ENCODE data around the gene PSTPIP2. TPM values are rescaled to one million over a fixed set of nuclear protein-coding genes. Genes with fewer than 3 reads are reported as not detected.
"Not testable (repeated sequence)": the region's sequence is repeated elsewhere in the genome, so short reads cannot be mapped to it uniquely, and the experiment has no call there.

The PSTPIP2 gene
- total and polyA plus RNA-seq, 4 experiments from 2014 or later, result 10.9 to 19.7 (median 13.7) TPM

- no peaks in the 10 kb centered on the region for H3K9me3 ChIP-seq (ENCODE audit: control insufficient read depth in 1 of 2, low read length in 2 of 2)
- Mint-ChIP-seq H3K27ac (peak overlapping the region; percentile 89 to 96 (median 93)), H3K9me3 (no peaks in the 10 kb centered on the region), H3K4me3 (peak overlapping the region; percentile 28 to 86 (median 62)), H3K4me1 (peaks cover 51 to 85% (median 71%) of the 10 kb centered on the region in 4 donors), H3K36me3 (peaks cover 11 to 32% of the 10 kb centered on the region in 2 donors), H3K27me3 (no peaks in the 10 kb centered on the region)
- no peaks in the 10 kb centered on the region for H3K27me3 ChIP-seq (ENCODE audit: insufficient read depth, low read length)
- peak overlapping the region in 1 of 2 donors; percentile 0 for H3K4me3 ChIP-seq (ENCODE audit: low read length in 2 of 2)
- ChIA-PET POLR2A (ENCODE audit: partially characterized antibody) (interaction anchor here (0.6 to 1.8 kb wide), 7 partner anchors 9 to 276 kb away, joined by 3 to 6 read pairs (median 4); no protein-coding TSS in a partner anchor), CTCF (ENCODE audit: partially characterized antibody) (interaction anchor here (0.8 to 2.0 kb wide), 4 partner anchors 11 to 342 kb away, joined by 4 to 8 read pairs (median 4); no protein-coding TSS in a partner anchor)
- H3K4me1 ChIP-seq (ENCODE audit: insufficient read depth, low read length), result peaks cover 80% of the 10 kb centered on the region
- DNase-seq, result peak in 4 of 5 donors; percentile 26 to 67 (median 39)
- intact Hi-C loops (cut with micrococcal nuclease), result loop anchor here (5.0 kb wide), 1 partner anchor 51 kb away; no protein-coding TSS in a partner anchor
- H3K36me3 ChIP-seq (ENCODE audit: insufficient read depth, low read length), result no peaks in the 10 kb centered on the region
- H3K27ac ChIP-seq (ENCODE audit: low read depth, low read length), result peak overlapping the region; percentile 66
Observed at GRCh38 chr18:45962866-45963265, 109.2 kb downstream of the PSTPIP2 start.

- DNase-seq, result peak; percentile 67 to 90 (median 73)
- Histone ChIP-seq H3K27me3 (ENCODE audit: insufficient read depth, low read length) (no peaks in the 10 kb centered on the region), H3K9me3 (ENCODE audit: control insufficient read depth in 1 of 2, low read length in 2 of 2) (no peaks in the 10 kb centered on the region), H3K36me3 (ENCODE audit: insufficient read depth, low read length) (no peaks in the 10 kb centered on the region), H3K27ac (ENCODE audit: low read depth, low read length) (peak overlapping the region; percentile 66), H3K4me1 (ENCODE audit: insufficient read depth, low read length) (peaks cover 80% of the 10 kb centered on the region), H3K4me3 (ENCODE audit: low read length in 2 of 2) (no peak overlapping the region)
- Mint-ChIP-seq H3K27ac (peak overlapping the region; percentile 89 to 96 (median 93)), H3K4me3 (peak overlapping the region; percentile 38 to 86 (median 68)), H3K4me1 (peaks cover 54 to 85% (median 69%) of the 10 kb centered on the region in 4 donors), H3K36me3 (peaks cover 11 to 30% of the 10 kb centered on the region in 2 donors), H3K9me3 (no peaks in the 10 kb centered on the region), H3K27me3 (no peaks in the 10 kb centered on the region)
- ChIA-PET CTCF (ENCODE audit: partially characterized antibody) (interaction anchor here (0.7 to 2.0 kb wide), 5 partner anchors 11 to 341 kb away, joined by 3 to 8 read pairs (median 4); no protein-coding TSS in a partner anchor), POLR2A (ENCODE audit: partially characterized antibody) (interaction anchor here (0.6 to 1.8 kb wide), 6 partner anchors 10 to 275 kb away, joined by 3 to 6 read pairs (median 4); no protein-coding TSS in a partner anchor)
- intact Hi-C loops (cut with micrococcal nuclease), result loop anchor here (5.0 kb wide), 1 partner anchor 50 kb away; no protein-coding TSS in a partner anchor
Observed at GRCh38 chr18:45962461-45962860, 109.6 kb downstream of the PSTPIP2 start.

GRCh38 chr18:45959484-45959883 lies 112.6 kb downstream of the PSTPIP2 start:
- H3K4me3 Mint-ChIP-seq, H3K9me3 Mint-ChIP-seq: not testable (repeated sequence)
- CTCF ChIA-PET (ENCODE audit: partially characterized antibody), result interaction anchor here (1.1 to 1.2 kb wide), 2 partner anchors 15 to 17 kb away, joined by 4 to 6 read pairs; no protein-coding TSS in a partner anchor

GRCh38 chr18:45958730-45959129 lies 113.3 kb downstream of the PSTPIP2 start:
- peaks cover 24% of the 10 kb centered on the region for H3K36me3 ChIP-seq (ENCODE audit: insufficient read depth, low read length)
- H3K9me3 ChIP-seq (ENCODE audit: control insufficient read depth in 1 of 2, low read length in 2 of 2), result no peaks in the 10 kb centered on the region
- H3K27ac Mint-ChIP-seq, result peak overlapping the region in 3 of 7 donors; percentile 7 to 72 (median 31)
- intact Hi-C loops (cut with micrococcal nuclease), result no loop called here
- H3K27ac ChIP-seq (ENCODE audit: low read depth, low read length), result no peak overlapping the region
- peak overlapping the region in 4 of 8 donors; percentile 5 to 48 (median 26) for H3K4me3 Mint-ChIP-seq
- POLR2A ChIA-PET (ENCODE audit: partially characterized antibody), result no interaction called here
- H3K27me3 ChIP-seq (ENCODE audit: insufficient read depth, low read length), result no peaks in the 10 kb centered on the region
- peaks cover 53% of the 10 kb centered on the region for H3K4me1 ChIP-seq (ENCODE audit: insufficient read depth, low read length)
- H3K4me1 Mint-ChIP-seq, result peaks cover 52 to 72% (median 64%) of the 10 kb centered on the region in 4 donors
- no peaks in the 10 kb centered on the region for H3K27me3 Mint-ChIP-seq
- no peaks in the 10 kb centered on the region for H3K9me3 Mint-ChIP-seq
- CTCF ChIA-PET (ENCODE audit: partially characterized antibody), result interaction anchor here (1.1 to 1.2 kb wide), 2 partner anchors 16 to 17 kb away, joined by 4 to 6 read pairs; no protein-coding TSS in a partner anchor
- H3K4me3 ChIP-seq (ENCODE audit: low read length in 2 of 2), result no peak overlapping the region
- no peak for DNase-seq
- peaks cover 29 to 44% of the 10 kb centered on the region in 2 donors for H3K36me3 Mint-ChIP-seq

More at GRCh38 chr18:45959484-45959883, 112.6 kb downstream of the PSTPIP2 start:
- H3K4me3 ChIP-seq (ENCODE audit: low read length in 2 of 2); intact Hi-C loops (cut with micrococcal nuclease); H3K27me3 Mint-ChIP-seq; H3K9me3 ChIP-seq (ENCODE audit: control insufficient read depth in 1 of 2, low read length in 2 of 2); H3K27me3 ChIP-seq (ENCODE audit: insufficient read depth, low read length); H3K27ac Mint-ChIP-seq; POLR2A ChIA-PET (ENCODE audit: partially characterized antibody); DNase-seq; H3K27ac ChIP-seq (ENCODE audit: low read depth, low read length): not testable (repeated sequence)
- Histone ChIP-seq H3K36me3 (ENCODE audit: insufficient read depth, low read length) (peaks cover 17% of the 10 kb centered on the region), H3K4me1 (ENCODE audit: insufficient read depth, low read length) (peaks cover 60% of the 10 kb centered on the region)
- peaks cover 52 to 77% (median 63%) of the 10 kb centered on the region in 4 donors for H3K4me1 Mint-ChIP-seq
- peaks cover 24 to 38% of the 10 kb centered on the region in 2 donors for H3K36me3 Mint-ChIP-seq

GRCh38 chr18:45958027-45958426 lies 114.0 kb downstream of the PSTPIP2 start:
- H3K27ac Mint-ChIP-seq, result peak overlapping the region in 3 of 7 donors; percentile 7 to 57 (median 52)
- H3K4me1 Mint-ChIP-seq, result peaks cover 49 to 69% (median 60%) of the 10 kb centered on the region in 4 donors
- no peaks in the 10 kb centered on the region for H3K27me3 Mint-ChIP-seq
- peak overlapping the region in 2 of 8 donors; percentile 11 to 26 for H3K4me3 Mint-ChIP-seq
- CTCF ChIA-PET (ENCODE audit: partially characterized antibody), result no interaction called here
- Histone ChIP-seq H3K36me3 (ENCODE audit: insufficient read depth, low read length) (peaks cover 31% of the 10 kb centered on the region), H3K9me3 (ENCODE audit: control insufficient read depth in 1 of 2, low read length in 2 of 2) (no peaks in the 10 kb centered on the region), H3K4me1 (ENCODE audit: insufficient read depth, low read length) (peaks cover 46% of the 10 kb centered on the region), H3K27me3 (ENCODE audit: insufficient read depth, low read length) (no peaks in the 10 kb centered on the region), H3K4me3 (ENCODE audit: low read length in 2 of 2) (no peak overlapping the region), H3K27ac (ENCODE audit: low read depth, low read length) (no peak overlapping the region)
- H3K9me3 Mint-ChIP-seq, result no peaks in the 10 kb centered on the region
- intact Hi-C loops (cut with micrococcal nuclease), result no loop called here
- DNase-seq, result no peak
- POLR2A ChIA-PET (ENCODE audit: partially characterized antibody), result no interaction called here
- H3K36me3 Mint-ChIP-seq, result peaks cover 36 to 48% of the 10 kb centered on the region in 2 donors

GRCh38 chr18:45957100-45957499 lies 115.0 kb downstream of the PSTPIP2 start:
- Histone ChIP-seq H3K27me3 (ENCODE audit: insufficient read depth, low read length) (no peaks in the 10 kb centered on the region), H3K4me1 (ENCODE audit: insufficient read depth, low read length) (peaks cover 36% of the 10 kb centered on the region), H3K27ac (ENCODE audit: low read depth, low read length) (no peak overlapping the region), H3K4me3 (ENCODE audit: low read length in 2 of 2) (no peak overlapping the region), H3K36me3 (ENCODE audit: insufficient read depth, low read length) (peaks cover 39% of the 10 kb centered on the region), H3K9me3 (ENCODE audit: control insufficient read depth in 1 of 2, low read length in 2 of 2) (no peaks in the 10 kb centered on the region)
- Mint-ChIP-seq H3K36me3 (peaks cover 43 to 51% of the 10 kb centered on the region in 2 donors), H3K4me1 (peaks cover 46 to 67% (median 53%) of the 10 kb centered on the region in 4 donors), H3K9me3 (no peaks in the 10 kb centered on the region), H3K4me3 (no peak overlapping the region), H3K27me3 (no peaks in the 10 kb centered on the region), H3K27ac (no peak overlapping the region)
- intact Hi-C loops (cut with micrococcal nuclease), result no loop called here
- POLR2A ChIA-PET (ENCODE audit: partially characterized antibody), result no interaction called here
- CTCF ChIA-PET (ENCODE audit: partially characterized antibody), result no interaction called here
- DNase-seq, result no peak

GRCh38 chr18:45954070-45954934 lies 117.8 kb downstream of the PSTPIP2 start:
- no peaks in the 10 kb centered on the region for H3K27me3 ChIP-seq (ENCODE audit: insufficient read depth, low read length)
- CTCF ChIA-PET (ENCODE audit: partially characterized antibody), result interaction anchor here (1.3 kb wide), 1 partner anchor 119 kb away, joined by 4 read pairs; no protein-coding TSS in a partner anchor
- no peaks in the 10 kb centered on the region for H3K9me3 Mint-ChIP-seq
- peaks cover 31 to 57% (median 34%) of the 10 kb centered on the region in 4 donors for H3K4me1 Mint-ChIP-seq
- H3K27me3 Mint-ChIP-seq, result no peaks in the 10 kb centered on the region
- no peak overlapping the region for H3K4me3 ChIP-seq (ENCODE audit: low read length in 2 of 2)
- intact Hi-C loops (cut with micrococcal nuclease), result no loop called here
- H3K4me3 Mint-ChIP-seq, result no peak overlapping the region
- POLR2A ChIA-PET (ENCODE audit: partially characterized antibody), result interaction anchor here (1.0 kb wide), 1 partner anchor 268 kb away, joined by 3 read pairs; no protein-coding TSS in a partner anchor
- DNase-seq, result no peak
- H3K4me1 ChIP-seq (ENCODE audit: insufficient read depth, low read length), result peaks cover 16% of the 10 kb centered on the region
- peaks cover 57% of the 10 kb centered on the region for H3K36me3 ChIP-seq (ENCODE audit: insufficient read depth, low read length)
- H3K9me3 ChIP-seq (ENCODE audit: control insufficient read depth in 1 of 2, low read length in 2 of 2), result no peaks in the 10 kb centered on the region
- no peak overlapping the region for H3K27ac Mint-ChIP-seq
- peaks cover 64 to 65% of the 10 kb centered on the region in 2 donors for H3K36me3 Mint-ChIP-seq
- no peak overlapping the region for H3K27ac ChIP-seq (ENCODE audit: low read depth, low read length)
